HG03342 (cell line): ENCODE measurements around the gene TBC1D9B.

ENCODE experiments used
- ATAC-seq: cut with Tn5 transposase; IDR thresholded peaks from one replicate; pipeline ENCODE4 v1.9.1; 2021; ENCODE audit warnings: mild to moderate bottlenecking, moderate library complexity; ENCODE audit not compliant: unreplicated experiment

TBC1D9B gene

GRCh38 chr5:179908528-179908927 is 831 bp upstream of the TBC1D9B start:
- ATAC-seq = no peak

GRCh38 chr5:179906795-179907555 is 722 bp downstream of the TBC1D9B start:
- ATAC-seq = peak; percentile 32

DNA sequence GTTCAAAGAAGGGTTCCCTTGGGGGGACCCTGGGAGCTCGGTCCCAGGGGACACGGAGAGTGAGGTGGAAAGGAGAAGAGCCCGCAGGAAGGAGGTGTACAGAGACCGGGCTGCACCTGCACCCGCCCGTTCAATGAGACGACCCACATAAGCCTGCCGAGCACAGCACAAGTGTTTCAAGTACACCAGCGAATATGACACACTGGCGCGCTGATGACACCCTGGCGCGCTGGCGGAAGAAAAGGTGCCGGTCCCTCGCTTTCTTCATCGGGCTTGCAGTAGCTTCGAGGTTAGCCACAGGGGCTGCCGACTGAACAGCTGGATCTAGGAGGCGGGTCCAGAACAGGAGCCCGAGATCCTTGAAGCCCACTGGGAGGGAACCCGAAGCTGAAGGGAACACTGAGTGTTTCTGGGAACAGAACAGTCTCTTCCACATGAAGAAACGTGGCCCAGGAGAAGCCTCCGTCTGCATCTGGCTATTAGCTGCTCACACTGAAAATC is 1.4 kb downstream of the TBC1D9B start:
- no peak for ATAC-seq

- ATAC-seq = no peak
These were observed 2.5 kb downstream of the TBC1D9B start for GRCh38 chr5:179905161-179905560.

GRCh38 chr5:179904463-179905160 is 3.1 kb downstream of the TBC1D9B start:
- no peak for ATAC-seq

GRCh38 chr5:179902763-179903158 is 4.9 kb downstream of the TBC1D9B start:
- ATAC-seq = no peak

DNA sequence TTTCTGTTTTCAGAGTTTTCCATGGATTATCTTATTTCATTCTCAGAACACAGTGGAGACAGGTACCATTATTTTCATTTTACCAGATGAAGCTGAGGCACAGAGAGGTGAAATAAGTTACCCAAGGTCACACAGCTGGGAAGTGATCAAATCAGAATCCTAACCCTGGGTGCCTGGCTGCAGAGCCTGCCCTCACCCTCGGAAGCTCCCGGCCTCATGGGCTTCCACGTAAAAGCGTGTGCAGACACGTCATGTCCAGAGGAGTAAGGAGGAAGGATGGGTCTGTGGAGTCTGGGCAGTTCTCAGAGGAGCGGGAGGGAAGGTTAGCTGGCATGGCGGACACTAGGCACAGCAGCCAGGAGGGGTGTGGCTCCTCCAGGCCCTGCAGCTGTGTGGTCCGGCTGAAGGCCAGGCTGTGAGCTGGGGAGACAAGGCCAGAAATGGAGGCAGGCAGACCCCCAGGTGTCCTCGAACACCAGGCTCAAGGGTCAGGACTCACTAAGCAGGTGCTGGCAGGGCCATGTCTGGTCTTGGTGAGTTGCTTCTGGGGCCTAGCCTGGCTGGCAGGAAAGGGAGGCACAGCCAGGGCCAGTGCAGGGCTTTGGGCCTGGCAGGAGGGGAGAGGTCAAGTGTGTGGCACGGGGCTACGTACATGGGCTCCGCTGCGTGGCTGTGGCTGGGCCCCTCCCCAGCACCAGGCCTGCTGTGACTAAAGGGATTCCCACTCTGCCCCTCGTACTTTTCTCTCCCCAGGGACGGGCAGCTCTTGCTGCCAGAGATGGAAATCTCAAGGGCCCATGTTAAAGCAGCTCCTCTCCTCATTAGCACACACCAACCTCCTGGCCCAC is 5.6 kb downstream of the TBC1D9B start:
- ATAC-seq = no peak

GRCh38 chr5:179901462-179901861 is 6.2 kb downstream of the TBC1D9B start:
- ATAC-seq = no peak

DNA sequence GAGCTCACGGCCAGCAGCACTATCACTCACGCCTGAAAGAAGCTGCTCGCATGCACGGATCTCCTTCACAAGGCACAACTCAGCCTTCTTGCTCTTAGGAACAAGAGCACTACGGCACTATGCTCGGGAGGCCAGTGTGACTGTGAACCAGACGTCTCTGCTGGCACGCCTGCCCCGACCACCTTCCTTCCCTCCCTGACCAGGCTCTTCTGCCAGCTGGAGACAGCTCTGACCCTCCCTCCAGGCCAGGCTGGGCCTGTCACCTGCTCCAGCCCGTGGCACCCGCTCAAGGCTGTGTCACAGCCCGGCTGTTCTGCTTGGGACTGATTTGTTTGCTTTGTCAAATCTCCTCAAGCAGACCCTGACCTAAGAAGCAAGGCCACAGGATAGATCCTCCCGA is 7.0 kb downstream of the TBC1D9B start:
- ATAC-seq = no peak

DNA sequence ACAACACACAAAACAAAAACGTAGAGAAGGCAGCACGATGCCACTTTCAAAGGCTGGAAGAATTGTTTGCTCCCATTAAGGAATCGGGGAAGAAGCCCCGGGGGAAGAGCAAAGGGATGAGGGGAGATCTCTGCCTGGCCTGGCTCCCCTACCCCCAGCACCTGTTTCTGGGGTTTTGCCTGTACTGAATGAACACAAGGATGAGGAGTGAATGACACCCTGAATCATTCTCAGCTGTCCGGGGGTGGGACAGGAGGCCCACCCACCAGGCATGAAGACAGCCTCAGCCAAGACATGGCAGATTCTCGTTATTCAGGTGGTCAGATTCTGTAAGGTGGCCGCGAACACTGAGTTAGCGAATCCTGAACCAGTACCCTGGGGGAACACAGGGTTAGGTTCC is 7.5 kb downstream of the TBC1D9B start:
- ATAC-seq = no peak

DNA sequence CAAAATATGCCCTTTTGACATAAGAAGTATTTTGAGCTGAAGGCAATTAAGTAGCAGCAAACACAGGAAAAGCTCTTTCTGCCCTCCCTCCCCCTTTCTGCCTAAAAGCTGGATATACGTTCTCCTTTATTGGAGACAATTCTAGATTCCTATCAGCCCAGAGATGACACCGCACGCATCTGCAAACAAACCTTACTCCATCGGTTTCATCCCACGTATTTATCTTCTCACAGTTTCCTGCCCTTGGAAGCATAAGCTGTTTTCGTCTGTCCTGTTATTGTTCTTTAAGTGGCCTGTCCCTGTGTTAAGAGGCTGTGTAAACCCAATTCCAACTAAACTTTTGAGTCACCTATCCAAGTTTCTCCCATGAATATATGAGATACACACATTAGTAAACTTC is 11.8 kb downstream of the TBC1D9B start:
- no peak for ATAC-seq

GRCh38 chr5:179893958-179894895 is 13.5 kb downstream of the TBC1D9B start:
- ATAC-seq = no peak

- ATAC-seq = no peak
These were observed 14.4 kb downstream of the TBC1D9B start for GRCh38 chr5:179893076-179893957.

- no peak for ATAC-seq
These were observed 15.4 kb downstream of the TBC1D9B start for GRCh38 chr5:179892255-179892654.

DNA sequence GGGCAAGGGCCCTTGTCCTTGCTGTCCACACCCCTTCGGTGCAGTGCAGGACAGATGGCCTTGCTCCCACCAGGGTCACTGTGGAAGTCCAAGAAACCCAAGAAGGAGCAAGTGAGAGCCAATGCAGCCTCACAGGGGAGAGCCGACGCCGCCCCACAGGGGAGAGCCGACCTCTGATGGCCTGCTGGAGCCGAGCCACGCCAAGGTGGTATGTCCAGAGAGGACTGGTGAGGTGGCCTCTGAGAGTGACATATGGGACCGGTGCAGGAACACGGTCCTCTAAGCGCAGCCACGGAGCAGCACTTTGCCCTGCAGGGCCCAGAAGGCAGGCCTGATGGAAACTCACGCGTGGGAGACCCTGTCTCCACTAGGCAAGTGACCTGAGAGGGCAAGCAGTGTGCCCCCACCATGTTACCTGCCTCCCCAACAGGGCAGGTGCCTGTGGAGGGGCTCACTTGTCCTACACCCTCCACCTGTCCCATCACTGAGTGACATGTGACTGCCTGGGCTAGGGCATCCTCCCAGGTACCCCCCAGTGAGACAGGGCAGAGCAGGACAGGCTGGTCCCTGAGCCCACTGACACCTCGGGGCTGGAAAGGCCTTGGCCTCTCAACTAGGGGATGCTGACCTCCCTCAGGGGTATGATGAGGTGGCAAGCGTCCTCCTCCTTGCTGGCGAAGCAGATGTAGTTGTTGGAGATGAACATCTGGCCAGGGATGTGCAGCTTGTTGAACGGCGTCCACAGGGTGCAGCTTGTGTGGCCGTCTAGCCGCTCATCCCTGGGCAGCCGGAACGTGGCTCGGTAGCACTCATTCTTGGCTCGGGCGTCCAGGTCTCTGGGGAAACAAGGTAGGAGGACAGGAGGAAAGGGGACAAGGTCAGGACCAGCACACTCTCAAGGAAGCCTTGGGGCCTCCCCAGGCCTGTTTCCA is 16.7 kb downstream of the TBC1D9B start:
- no peak for ATAC-seq

GRCh38 chr5:179889885-179890284 is 17.8 kb downstream of the TBC1D9B start:
- ATAC-seq = no peak

- no peak for ATAC-seq
These were observed 19.9 kb downstream of the TBC1D9B start for GRCh38 chr5:179887802-179888201.

DNA sequence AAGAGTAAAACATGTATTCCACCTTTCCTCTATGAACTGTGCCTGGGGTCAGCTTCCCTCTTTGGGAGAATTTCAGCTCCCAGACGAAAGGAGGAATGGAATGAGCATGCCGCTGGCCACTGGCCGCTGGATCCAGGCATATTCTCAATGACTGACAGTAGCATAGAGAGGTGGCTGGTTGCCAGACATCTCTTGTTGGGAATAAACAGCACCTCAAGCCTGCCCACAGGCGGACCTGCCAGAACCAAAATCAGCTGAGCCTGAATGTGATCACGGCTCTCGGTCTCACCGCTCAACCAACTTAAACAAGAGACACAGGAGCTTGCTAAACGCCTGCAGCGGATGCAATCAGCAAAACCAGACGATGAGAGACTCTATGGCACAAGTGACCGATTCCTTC is 20.6 kb downstream of the TBC1D9B start:
- ATAC-seq = no peak
